H1 (cell line): ENCODE results near the gene IL22RA2. TPM values are rescaled to one million over a fixed set of nuclear protein-coding genes. Genes with fewer than 3 reads are reported as not detected.

Experiments
- CTBP2 ChIP-seq: IDR thresholded peaks from 2 replicates; pipeline ENCODE4 v1.7.0; 2011; ENCODE audit warnings: borderline replicate concordance, mild to moderate bottlenecking, moderate library complexity, mixed read lengths, low read length; ENCODE audit not compliant: insufficient read depth, insufficient read length
- EZH2 ChIP-seq: fragments of 200-600 bp; sonication (generic); IDR thresholded peaks from 2 replicates; pipeline ENCODE4 v1.7.1; 2012; ENCODE audit warnings: low read depth, mild to moderate bottlenecking, moderate library complexity, low read length, inconsistent platforms; ENCODE audit not compliant: severe bottlenecking
- RAD21 ChIP-seq, 2 experiments: IDR thresholded peaks in 1 of 2; conservative IDR thresholded peaks in 1 of 2; 2 replicates each; pipeline ENCODE4 v1.6.1; 2011; ENCODE audit warnings: low read depth in 2 of 2, low read length in 2 of 2, improper control_type of control experiment in 1 of 2, inconsistent platforms in 1 of 2, mild to moderate bottlenecking in 1 of 2, moderate library complexity in 1 of 2
- RFX5 ChIP-seq: IDR thresholded peaks from 2 replicates; pipeline ENCODE4 v1.6.1; 2011; ENCODE audit warnings: low read depth, low read length, improper control_type of control experiment, borderline replicate concordance
- SIN3A ChIP-seq, 2 experiments: IDR thresholded peaks in 1 of 2; conservative IDR thresholded peaks in 1 of 2; 2 replicates each; pipeline ENCODE4 v1.6.1; 2011 to 2012; ENCODE audit warnings: low read length in 2 of 2, improper control_type of control experiment in 1 of 2, low read depth in 1 of 2, mild to moderate bottlenecking in 1 of 2
- SRF ChIP-seq: IDR thresholded peaks from 2 replicates; pipeline ENCODE4 v1.6.1; 2011; ENCODE audit warnings: mild to moderate bottlenecking, low read depth, low read length, moderate library complexity
- TEAD4 ChIP-seq: IDR thresholded peaks from 2 replicates; pipeline ENCODE4 v1.6.1; 2012; ENCODE audit warnings: low read depth, low read length, inconsistent platforms, mixed read lengths
- polyA plus RNA-seq, 7 experiments: library from polyadenylated mRNA; depleted of rRNA in 3 of 7; stranded (reverse) in 5 of 7; unstranded in 2 of 7; fragments of >200 nt in 5 of 7; fragments of 200-250 nt in 2 of 7; gene quantifications; 1 replicate in 5 of 7; 2 replicates in 1 of 7; 4 replicates in 1 of 7; pipeline versions ENCODE4 v1.2.1 to v1.2.3, GENCODE V29; 2011 to 2013; ENCODE audit warnings: missing spikeins in 2 of 7, mixed read lengths in 2 of 7
- total RNA-seq: library from RNA; stranded (reverse); fragmentation: NEBNext Ultra II Directional; extraction: Animal tissue kit (Norgen Biotek cat#: 25700); gene quantifications from 2 replicates; pipeline ENCODE4 v1.2.1, GENCODE V29; 2021
- TF ChIP-seq, protein P1 (sequence below): fragments of 300-600 bp; sonication (generic); IDR thresholded peaks from 2 replicates; pipeline ENCODE4 v1.7.1; 2012; ENCODE audit warnings: low read length, moderate library complexity, mild to moderate bottlenecking, inconsistent platforms; ENCODE audit not compliant: insufficient replicate concordance
- TF ChIP-seq, protein P2 (sequence below): IDR thresholded peaks from 2 replicates; pipeline ENCODE4 v1.6.1; 2012; ENCODE audit warnings: inconsistent platforms

The IL22RA2 gene
- total and polyA plus RNA-seq, 2 of the 8 experiments (the other 6 are each of a cell fraction or from before 2014, with no cell fraction given), result not detected

DNA sequence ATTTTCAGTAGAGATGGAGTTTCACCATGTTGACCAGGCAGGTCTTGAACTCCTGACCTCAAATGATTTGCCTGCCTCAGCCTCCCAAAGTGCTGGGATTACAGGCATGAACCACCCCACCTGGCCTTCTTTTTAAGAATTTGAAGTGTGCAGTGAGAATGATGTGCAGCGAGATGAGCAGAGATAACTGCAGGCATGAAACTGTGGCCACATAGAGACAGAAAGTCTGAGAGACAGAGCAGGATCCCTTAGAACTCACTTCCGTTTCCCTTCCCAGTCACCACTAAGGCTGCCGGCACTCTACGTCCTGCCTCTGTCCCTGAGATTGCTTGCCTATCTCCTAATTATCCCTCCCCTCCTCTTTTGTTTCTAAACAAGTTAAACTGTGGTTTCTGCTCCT is 27.2 kb downstream of the IL22RA2 start (continued):
- TF ChIP-seq, protein P1, sequence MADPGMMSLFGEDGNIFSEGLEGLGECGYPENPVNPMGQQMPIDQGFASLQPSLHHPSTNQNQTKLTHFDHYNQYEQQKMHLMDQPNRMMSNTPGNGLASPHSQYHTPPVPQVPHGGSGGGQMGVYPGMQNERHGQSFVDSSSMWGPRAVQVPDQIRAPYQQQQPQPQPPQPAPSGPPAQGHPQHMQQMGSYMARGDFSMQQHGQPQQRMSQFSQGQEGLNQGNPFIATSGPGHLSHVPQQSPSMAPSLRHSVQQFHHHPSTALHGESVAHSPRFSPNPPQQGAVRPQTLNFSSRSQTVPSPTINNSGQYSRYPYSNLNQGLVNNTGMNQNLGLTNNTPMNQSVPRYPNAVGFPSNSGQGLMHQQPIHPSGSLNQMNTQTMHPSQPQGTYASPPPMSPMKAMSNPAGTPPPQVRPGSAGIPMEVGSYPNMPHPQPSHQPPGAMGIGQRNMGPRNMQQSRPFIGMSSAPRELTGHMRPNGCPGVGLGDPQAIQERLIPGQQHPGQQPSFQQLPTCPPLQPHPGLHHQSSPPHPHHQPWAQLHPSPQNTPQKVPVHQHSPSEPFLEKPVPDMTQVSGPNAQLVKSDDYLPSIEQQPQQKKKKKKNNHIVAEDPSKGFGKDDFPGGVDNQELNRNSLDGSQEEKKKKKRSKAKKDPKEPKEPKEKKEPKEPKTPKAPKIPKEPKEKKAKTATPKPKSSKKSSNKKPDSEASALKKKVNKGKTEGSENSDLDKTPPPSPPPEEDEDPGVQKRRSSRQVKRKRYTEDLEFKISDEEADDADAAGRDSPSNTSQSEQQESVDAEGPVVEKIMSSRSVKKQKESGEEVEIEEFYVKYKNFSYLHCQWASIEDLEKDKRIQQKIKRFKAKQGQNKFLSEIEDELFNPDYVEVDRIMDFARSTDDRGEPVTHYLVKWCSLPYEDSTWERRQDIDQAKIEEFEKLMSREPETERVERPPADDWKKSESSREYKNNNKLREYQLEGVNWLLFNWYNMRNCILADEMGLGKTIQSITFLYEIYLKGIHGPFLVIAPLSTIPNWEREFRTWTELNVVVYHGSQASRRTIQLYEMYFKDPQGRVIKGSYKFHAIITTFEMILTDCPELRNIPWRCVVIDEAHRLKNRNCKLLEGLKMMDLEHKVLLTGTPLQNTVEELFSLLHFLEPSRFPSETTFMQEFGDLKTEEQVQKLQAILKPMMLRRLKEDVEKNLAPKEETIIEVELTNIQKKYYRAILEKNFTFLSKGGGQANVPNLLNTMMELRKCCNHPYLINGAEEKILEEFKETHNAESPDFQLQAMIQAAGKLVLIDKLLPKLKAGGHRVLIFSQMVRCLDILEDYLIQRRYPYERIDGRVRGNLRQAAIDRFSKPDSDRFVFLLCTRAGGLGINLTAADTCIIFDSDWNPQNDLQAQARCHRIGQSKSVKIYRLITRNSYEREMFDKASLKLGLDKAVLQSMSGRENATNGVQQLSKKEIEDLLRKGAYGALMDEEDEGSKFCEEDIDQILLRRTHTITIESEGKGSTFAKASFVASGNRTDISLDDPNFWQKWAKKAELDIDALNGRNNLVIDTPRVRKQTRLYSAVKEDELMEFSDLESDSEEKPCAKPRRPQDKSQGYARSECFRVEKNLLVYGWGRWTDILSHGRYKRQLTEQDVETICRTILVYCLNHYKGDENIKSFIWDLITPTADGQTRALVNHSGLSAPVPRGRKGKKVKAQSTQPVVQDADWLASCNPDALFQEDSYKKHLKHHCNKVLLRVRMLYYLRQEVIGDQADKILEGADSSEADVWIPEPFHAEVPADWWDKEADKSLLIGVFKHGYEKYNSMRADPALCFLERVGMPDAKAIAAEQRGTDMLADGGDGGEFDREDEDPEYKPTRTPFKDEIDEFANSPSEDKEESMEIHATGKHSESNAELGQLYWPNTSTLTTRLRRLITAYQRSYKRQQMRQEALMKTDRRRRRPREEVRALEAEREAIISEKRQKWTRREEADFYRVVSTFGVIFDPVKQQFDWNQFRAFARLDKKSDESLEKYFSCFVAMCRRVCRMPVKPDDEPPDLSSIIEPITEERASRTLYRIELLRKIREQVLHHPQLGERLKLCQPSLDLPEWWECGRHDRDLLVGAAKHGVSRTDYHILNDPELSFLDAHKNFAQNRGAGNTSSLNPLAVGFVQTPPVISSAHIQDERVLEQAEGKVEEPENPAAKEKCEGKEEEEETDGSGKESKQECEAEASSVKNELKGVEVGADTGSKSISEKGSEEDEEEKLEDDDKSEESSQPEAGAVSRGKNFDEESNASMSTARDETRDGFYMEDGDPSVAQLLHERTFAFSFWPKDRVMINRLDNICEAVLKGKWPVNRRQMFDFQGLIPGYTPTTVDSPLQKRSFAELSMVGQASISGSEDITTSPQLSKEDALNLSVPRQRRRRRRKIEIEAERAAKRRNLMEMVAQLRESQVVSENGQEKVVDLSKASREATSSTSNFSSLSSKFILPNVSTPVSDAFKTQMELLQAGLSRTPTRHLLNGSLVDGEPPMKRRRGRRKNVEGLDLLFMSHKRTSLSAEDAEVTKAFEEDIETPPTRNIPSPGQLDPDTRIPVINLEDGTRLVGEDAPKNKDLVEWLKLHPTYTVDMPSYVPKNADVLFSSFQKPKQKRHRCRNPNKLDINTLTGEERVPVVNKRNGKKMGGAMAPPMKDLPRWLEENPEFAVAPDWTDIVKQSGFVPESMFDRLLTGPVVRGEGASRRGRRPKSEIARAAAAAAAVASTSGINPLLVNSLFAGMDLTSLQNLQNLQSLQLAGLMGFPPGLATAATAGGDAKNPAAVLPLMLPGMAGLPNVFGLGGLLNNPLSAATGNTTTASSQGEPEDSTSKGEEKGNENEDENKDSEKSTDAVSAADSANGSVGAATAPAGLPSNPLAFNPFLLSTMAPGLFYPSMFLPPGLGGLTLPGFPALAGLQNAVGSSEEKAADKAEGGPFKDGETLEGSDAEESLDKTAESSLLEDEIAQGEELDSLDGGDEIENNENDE, result no peak
- no peak for TF ChIP-seq TEAD4
- no peak for TF ChIP-seq CTBP2
- TF ChIP-seq SIN3A (conservative IDR thresholded peaks at IDR 0.05 in 1 of 2, IDR thresholded peaks at IDR 0.05 in 1 of 2; ENCODE audit: low read depth in 1 of 2, low read length in 2 of 2), result no peak
- no peak for TF ChIP-seq EZH2
- no peak for TF ChIP-seq SRF
- TF ChIP-seq, protein P2, sequence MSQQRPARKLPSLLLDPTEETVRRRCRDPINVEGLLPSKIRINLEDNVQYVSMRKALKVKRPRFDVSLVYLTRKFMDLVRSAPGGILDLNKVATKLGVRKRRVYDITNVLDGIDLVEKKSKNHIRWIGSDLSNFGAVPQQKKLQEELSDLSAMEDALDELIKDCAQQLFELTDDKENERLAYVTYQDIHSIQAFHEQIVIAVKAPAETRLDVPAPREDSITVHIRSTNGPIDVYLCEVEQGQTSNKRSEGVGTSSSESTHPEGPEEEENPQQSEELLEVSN, result no peak
- no peak for TF ChIP-seq RAD21 (IDR thresholded peaks at IDR 0.05 in 1 of 2, conservative IDR thresholded peaks at IDR 0.05 in 1 of 2; ENCODE audit: low read depth in 2 of 2, low read length in 2 of 2)
- TF ChIP-seq RFX5, result no peak
